Erythroblast (primary cell): ENCODE data around the gene SAYSD1.

Source experiments
- GATA1 ChIP-seq: IDR thresholded peaks from 2 replicates; pipeline ENCODE4 v1.6.1; 2011; ENCODE audit warnings: low read depth, mild to moderate bottlenecking, control low read depth, low read length, moderate library complexity
- POLR2A ChIP-seq: IDR thresholded peaks from 2 replicates; pipeline ENCODE4 v1.6.1; 2011; ENCODE audit warnings: mild to moderate bottlenecking, low read length

- TF ChIP-seq POLR2A (no peak), GATA1 (no peak)
Measured at GRCh38 chr6:39088331-39088730, 26.7 kb downstream of the SAYSD1 start.
